Dermis lymphatic vessel endothelial cell (primary cell): ENCODE measurements around the gene GUCY1B1. TPM values are rescaled to one million over a fixed set of nuclear protein-coding genes. Genes with fewer than 3 reads are reported as not detected.

Experiments
- total RNA-seq: library from RNA; depleted of rRNA; stranded (reverse); fragments of >200 nt; gene quantifications from 2 replicates; pipeline ENCODE4 v1.2.1, GENCODE V29; 2014

Gene GUCY1B1
- 11.5 and 15.5 TPM in 2 replicates for total RNA-seq

GRCh38 chr4:155758481-155759371 lies at the start of gene GUCY1B1:
Gene GUCY1B1 (plus strand): TSS chr4:155759021. CDS start chr4:155759141, 120 bp downstream.

Other genes with a start within 250 kb of the GUCY1B1 start
- gene GUCY1A1, start 92.2 kb upstream of the GUCY1B1 start, total RNA-seq: 41.5 and 163 TPM in 2 replicates
- not detected in 2 replicates for gene ASIC5, start 107.3 kb downstream of the GUCY1B1 start, total RNA-seq
- not detected in 2 replicates for gene TDO2, start 144.7 kb downstream of the GUCY1B1 start, total RNA-seq
- gene CTSO, start 194.8 kb downstream of the GUCY1B1 start, total RNA-seq: 13.5 and 14.3 TPM in 2 replicates